Measurements from ENCODE around the gene FBXO24. TPM values are rescaled to one million over a fixed set of nuclear protein-coding genes. Genes with fewer than 3 reads are reported as not detected.
A peak's percentile ranks its signal among the peaks of the same experiment; 100 is the strongest.

Gene FBXO24
- total and polyA plus RNA-seq, 9 of the 15 experiments (the other 6 are each of a cell fraction or from before 2014, with no cell fraction given): 0.17 to 0.95 (median 0.50) TPM

DNA sequence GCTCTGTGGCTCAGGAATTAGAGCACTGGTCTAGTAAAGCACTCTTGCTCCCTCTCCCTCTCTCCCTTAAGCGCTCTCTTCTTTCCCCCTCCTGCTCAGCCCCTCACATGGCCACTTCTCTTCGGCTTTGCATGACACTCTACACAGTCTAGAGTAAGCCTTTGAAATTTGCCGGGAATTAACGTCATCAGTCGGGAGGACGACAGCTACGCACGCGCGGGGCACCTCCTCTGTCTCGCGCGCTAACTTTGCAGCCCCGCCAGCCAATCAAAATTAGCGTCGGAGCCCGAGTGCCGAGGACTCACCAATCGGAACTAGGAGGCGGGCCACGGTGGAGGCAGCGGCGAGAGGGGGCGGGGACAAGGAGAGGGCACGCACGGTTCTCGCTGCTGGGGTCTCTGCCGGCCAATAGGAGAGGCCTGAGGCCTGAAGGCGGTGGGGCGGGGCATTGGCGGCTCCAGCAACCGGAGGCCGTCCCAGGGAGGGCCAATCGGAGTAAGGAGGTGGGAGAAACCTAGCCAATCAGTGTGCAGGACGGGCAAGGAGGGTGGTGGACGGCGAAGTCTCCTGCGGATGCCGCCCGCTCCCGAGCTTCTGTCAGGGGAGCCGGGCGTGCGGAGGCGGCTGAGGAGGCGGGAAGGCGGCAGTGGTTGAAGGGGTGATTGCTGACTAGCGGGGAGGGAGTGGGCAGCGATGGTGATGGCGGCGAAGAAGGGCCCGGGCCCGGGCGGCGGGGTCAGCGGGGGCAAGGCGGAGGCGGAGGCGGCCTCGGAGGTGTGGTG, 47.3 kb upstream of the FBXO24 start, which contains the start of gene AGFG2 (continued):
- no peak for TF ChIP-seq FOXA1 (IDR thresholded peaks at IDR 0.05; ENCODE audit: borderline replicate concordance)
- TF ChIP-seq CCNT2 (IDR thresholded peaks at IDR 0.05; ENCODE audit: borderline replicate concordance, extremely low read depth, insufficient read length, low read depth, low read length): no peak
- TF ChIP-seq ESRRB (CRISPR knock-in tag; IDR thresholded peaks at IDR 0.05; ENCODE audit: borderline replicate concordance): no peak
- TF ChIP-seq CEBPB (tag; IDR thresholded peaks at IDR 0.05): no peak
- 0 out of 2 replicates have a peak, but pooled peaks have one; percentile 11 for TF ChIP-seq HLTF (IDR thresholded peaks at IDR 0.05)
- TF ChIP-seq PTRF (tag; IDR thresholded peaks at IDR 0.05): no peak
- TF ChIP-seq ZKSCAN8 (CRISPR knock-in tag; IDR thresholded peaks at IDR 0.05): no peak
- TF ChIP-seq ZNF431 (CRISPR knock-in tag; IDR thresholded peaks at IDR 0.05): no peak
- TF ChIP-seq, protein P1, sequence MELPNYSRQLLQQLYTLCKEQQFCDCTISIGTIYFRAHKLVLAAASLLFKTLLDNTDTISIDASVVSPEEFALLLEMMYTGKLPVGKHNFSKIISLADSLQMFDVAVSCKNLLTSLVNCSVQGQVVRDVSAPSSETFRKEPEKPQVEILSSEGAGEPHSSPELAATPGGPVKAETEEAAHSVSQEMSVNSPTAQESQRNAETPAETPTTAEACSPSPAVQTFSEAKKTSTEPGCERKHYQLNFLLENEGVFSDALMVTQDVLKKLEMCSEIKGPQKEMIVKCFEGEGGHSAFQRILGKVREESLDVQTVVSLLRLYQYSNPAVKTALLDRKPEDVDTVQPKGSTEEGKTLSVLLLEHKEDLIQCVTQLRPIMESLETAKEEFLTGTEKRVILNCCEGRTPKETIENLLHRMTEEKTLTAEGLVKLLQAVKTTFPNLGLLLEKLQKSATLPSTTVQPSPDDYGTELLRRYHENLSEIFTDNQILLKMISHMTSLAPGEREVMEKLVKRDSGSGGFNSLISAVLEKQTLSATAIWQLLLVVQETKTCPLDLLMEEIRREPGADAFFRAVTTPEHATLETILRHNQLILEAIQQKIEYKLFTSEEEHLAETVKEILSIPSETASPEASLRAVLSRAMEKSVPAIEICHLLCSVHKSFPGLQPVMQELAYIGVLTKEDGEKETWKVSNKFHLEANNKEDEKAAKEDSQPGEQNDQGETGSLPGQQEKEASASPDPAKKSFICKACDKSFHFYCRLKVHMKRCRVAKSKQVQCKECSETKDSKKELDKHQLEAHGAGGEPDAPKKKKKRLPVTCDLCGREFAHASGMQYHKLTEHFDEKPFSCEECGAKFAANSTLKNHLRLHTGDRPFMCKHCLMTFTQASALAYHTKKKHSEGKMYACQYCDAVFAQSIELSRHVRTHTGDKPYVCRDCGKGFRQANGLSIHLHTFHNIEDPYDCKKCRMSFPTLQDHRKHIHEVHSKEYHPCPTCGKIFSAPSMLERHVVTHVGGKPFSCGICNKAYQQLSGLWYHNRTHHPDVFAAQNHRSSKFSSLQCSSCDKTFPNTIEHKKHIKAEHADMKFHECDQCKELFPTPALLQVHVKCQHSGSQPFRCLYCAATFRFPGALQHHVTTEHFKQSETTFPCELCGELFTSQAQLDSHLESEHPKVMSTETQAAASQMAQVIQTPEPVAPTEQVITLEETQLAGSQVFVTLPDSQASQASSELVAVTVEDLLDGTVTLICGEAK (IDR thresholded peaks at IDR 0.05): no peak; the same call in 1 of the 2 replicates
- TF ChIP-seq, protein P1 (CRISPR knock-in tag; IDR thresholded peaks at IDR 0.05): no peak
- peak; percentile 54; the same call in 1 of the 2 replicates for TF ChIP-seq ZNF232 (CRISPR knock-in tag; IDR thresholded peaks at IDR 0.05)
- TF ChIP-seq CXXC5 (CRISPR knock-in tag; IDR thresholded peaks at IDR 0.05): peak; percentile 95
- TF ChIP-seq, protein P2, sequence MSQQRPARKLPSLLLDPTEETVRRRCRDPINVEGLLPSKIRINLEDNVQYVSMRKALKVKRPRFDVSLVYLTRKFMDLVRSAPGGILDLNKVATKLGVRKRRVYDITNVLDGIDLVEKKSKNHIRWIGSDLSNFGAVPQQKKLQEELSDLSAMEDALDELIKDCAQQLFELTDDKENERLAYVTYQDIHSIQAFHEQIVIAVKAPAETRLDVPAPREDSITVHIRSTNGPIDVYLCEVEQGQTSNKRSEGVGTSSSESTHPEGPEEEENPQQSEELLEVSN (IDR thresholded peaks at IDR 0.05; ENCODE audit: borderline replicate concordance in 1 of 2, extremely low read depth in 1 of 2, insufficient read depth in 1 of 2, insufficient read length in 1 of 2, low read depth in 1 of 2, low read length in 1 of 2, poor library complexity in 1 of 2, severe bottlenecking in 1 of 2): peak; percentile 76 to 88
- TF ChIP-seq, protein P3, sequence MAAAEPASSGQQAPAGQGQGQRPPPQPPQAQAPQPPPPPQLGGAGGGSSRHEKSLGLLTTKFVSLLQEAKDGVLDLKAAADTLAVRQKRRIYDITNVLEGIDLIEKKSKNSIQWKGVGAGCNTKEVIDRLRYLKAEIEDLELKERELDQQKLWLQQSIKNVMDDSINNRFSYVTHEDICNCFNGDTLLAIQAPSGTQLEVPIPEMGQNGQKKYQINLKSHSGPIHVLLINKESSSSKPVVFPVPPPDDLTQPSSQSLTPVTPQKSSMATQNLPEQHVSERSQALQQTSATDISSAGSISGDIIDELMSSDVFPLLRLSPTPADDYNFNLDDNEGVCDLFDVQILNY (CRISPR knock-in tag; IDR thresholded peaks at IDR 0.05): no peak
- TF ChIP-seq CREM (IDR thresholded peaks at IDR 0.05; ENCODE audit: low read depth): peak; percentile 95
- no peak for TF ChIP-seq U2AF1 (optimal IDR thresholded peaks at IDR 0.05; ENCODE audit: low read depth, low read length)
- no peak for TF ChIP-seq GTF2E2 (tag; IDR thresholded peaks at IDR 0.05)
